Adipocyte (in vitro differentiated cells): Measurements from ENCODE around the gene COL13A1.

Experiments
- DNase-seq: peaks from one replicate; pipeline ENCODE4 v3.0.0-alpha.2; 2015; ENCODE audit warnings: low read depth
- H3K27me3 ChIP-seq: replicated peaks from 2 replicates; pipeline ENCODE4 v1.7.0; 2013; ENCODE audit warnings: mild to moderate bottlenecking, low read length, moderate library complexity; ENCODE audit not compliant: control insufficient read depth, insufficient read depth
- H3K36me3 ChIP-seq: 2 replicates; pipeline ENCODE4 v1.7.0; 2013; ENCODE audit warnings: low read length, mild to moderate bottlenecking, moderate library complexity; ENCODE audit not compliant: control insufficient read depth, insufficient read depth, severe bottlenecking
- H3K4me1 ChIP-seq: 2 replicates; pipeline ENCODE4 v1.7.0; 2013; ENCODE audit warnings: mild to moderate bottlenecking, low read length, moderate library complexity; ENCODE audit not compliant: control insufficient read depth, insufficient read depth
- H3K4me3 ChIP-seq: 2 replicates; pipeline ENCODE4 v1.7.0; 2013; ENCODE audit warnings: mild to moderate bottlenecking, low read length, moderate library complexity
- H3K9ac ChIP-seq: 2 replicates; pipeline ENCODE4 v1.7.0; 2013; ENCODE audit warnings: mild to moderate bottlenecking, low read length, moderate library complexity
- H3K9me3 ChIP-seq: 2 replicates; pipeline ENCODE4 v1.7.0; 2013; ENCODE audit warnings: mild to moderate bottlenecking, low read length, moderate library complexity; ENCODE audit not compliant: control insufficient read depth

COL13A1 gene

DNA sequence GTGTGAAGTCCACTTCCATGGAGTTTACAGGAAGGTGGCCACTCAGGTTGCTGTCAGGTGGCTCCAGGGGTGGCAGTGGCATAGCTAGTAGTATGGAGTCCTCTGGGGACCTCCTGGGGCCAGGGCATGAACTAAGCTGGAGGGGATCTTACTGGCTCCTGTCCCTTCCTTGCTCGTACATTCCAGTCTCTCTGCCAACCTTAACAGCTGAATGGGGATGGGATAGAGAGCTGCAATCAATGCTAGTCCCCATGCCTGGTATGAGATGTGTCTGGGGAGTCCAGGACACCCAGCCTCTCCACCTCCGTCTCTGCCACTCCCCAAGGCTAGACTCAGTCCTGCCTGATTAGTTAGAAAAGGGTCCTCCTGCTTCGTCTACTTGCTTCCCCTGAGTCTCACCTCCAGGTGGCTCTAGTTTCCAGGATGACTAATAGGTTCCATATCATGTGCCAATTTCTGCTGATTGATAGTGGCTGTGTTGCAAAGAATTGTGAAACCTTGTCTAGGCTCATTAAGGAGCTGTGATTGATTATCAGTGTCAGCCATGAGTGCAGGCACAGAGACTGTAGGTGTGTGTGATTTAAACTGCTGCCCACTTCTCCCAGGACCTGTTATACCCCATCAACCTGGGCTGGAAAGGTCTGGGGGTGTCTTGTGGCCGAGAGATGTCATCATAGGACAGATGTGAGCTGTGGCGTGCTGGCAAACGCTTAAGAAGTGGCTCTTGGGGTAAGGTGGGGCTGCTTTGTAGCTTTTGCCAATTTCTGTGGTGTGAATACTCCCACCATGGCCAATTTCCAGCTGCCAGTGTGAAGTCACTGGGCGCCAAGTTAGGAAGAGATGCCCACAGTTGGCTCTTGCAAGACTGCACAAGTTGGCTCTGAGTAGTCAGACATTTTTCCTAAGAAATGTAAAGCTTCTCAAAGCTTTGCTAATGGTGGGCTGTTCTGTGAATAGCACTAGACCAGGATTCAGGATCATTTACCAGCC is 59.8 kb downstream of the COL13A1 start:
- Histone ChIP-seq H3K9me3 (no peaks in the 10 kb centered on the region), H3K27me3 (no peaks in the 10 kb centered on the region), H3K4me1 (peaks cover 20% of the 10 kb centered on the region), H3K36me3 (no peaks in the 10 kb centered on the region), H3K9ac (no peak overlapping the region), H3K4me3 (no peak overlapping the region)
- DNase-seq: peak; percentile 76

GRCh38 chr10:69862882-69863530 is 61.3 kb downstream of the COL13A1 start:
- Histone ChIP-seq H3K36me3 (no peaks in the 10 kb centered on the region), H3K9ac (no peak overlapping the region), H3K9me3 (no peaks in the 10 kb centered on the region), H3K4me1 (peaks cover 29% of the 10 kb centered on the region), H3K27me3 (no peaks in the 10 kb centered on the region), H3K4me3 (no peak overlapping the region)
- DNase-seq: no peak

DNA sequence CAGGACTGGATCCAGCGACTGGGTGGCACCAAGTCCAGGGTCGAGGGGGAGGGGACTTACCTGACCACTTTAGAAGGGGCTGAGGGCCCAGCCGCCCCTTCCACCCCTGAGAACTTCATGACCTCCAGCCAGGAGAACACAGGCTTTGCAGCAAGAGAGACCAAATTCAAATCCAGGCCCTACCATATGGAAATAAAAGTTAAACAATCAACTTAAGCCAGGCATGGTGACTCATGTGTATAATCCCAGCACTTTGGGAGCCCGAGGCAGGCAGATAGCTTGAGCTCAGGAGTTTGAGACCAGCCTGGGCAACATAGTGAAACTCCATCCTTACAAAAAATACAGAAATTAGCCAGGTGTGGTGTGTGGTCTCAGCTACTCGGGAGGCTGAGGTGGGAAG is 61.9 kb downstream of the COL13A1 start:
- Histone ChIP-seq H3K9me3 (no peaks in the 10 kb centered on the region), H3K4me3 (no peak overlapping the region), H3K9ac (no peak overlapping the region), H3K4me1 (peaks cover 29% of the 10 kb centered on the region), H3K27me3 (no peaks in the 10 kb centered on the region), H3K36me3 (no peaks in the 10 kb centered on the region)
- peak; percentile 51 for DNase-seq

- Histone ChIP-seq H3K4me3 (no peak overlapping the region), H3K9ac (no peak overlapping the region), H3K36me3 (no peaks in the 10 kb centered on the region), H3K9me3 (no peaks in the 10 kb centered on the region), H3K4me1 (peaks cover 33% of the 10 kb centered on the region), H3K27me3 (no peaks in the 10 kb centered on the region)
- DNase-seq: peak; percentile 61
These were observed 62.6 kb downstream of the COL13A1 start for GRCh38 chr10:69864321-69864720.

GRCh38 chr10:69865450-69865849 is 63.7 kb downstream of the COL13A1 start:
- DNase-seq: no peak
- Histone ChIP-seq H3K9me3 (no peaks in the 10 kb centered on the region), H3K4me3 (no peak overlapping the region), H3K9ac (no peak overlapping the region), H3K36me3 (no peaks in the 10 kb centered on the region), H3K4me1 (peaks cover 37% of the 10 kb centered on the region), H3K27me3 (no peaks in the 10 kb centered on the region)

DNA sequence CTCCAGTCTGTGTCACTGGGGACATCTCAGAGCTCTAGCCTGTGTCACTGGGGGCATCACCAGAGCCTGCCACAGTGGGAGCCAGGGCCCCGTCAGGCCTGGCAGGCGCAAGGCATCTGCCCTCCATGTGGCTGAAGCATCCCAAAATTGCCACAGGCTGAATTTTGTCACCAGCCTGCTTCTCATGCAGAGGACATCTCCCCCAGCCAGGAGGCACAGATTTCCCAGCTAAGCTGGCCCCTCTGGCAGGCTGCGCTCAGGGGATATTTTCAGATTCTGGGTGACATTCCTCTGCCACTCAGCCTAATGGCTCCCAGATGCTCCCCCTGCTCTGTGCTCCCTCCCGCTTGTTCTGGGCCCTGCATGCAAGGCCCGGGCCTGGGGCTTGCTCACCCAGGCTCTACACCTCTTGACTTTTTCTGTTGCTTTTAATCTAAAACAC is 64.6 kb downstream of the COL13A1 start:
- DNase-seq: peak; percentile 66
- Histone ChIP-seq H3K9ac (peak overlapping the region; percentile 78), H3K27me3 (no peaks in the 10 kb centered on the region), H3K4me3 (peak overlapping the region; percentile 66), H3K9me3 (no peaks in the 10 kb centered on the region), H3K4me1 (peaks cover 35% of the 10 kb centered on the region), H3K36me3 (no peaks in the 10 kb centered on the region)

DNA sequence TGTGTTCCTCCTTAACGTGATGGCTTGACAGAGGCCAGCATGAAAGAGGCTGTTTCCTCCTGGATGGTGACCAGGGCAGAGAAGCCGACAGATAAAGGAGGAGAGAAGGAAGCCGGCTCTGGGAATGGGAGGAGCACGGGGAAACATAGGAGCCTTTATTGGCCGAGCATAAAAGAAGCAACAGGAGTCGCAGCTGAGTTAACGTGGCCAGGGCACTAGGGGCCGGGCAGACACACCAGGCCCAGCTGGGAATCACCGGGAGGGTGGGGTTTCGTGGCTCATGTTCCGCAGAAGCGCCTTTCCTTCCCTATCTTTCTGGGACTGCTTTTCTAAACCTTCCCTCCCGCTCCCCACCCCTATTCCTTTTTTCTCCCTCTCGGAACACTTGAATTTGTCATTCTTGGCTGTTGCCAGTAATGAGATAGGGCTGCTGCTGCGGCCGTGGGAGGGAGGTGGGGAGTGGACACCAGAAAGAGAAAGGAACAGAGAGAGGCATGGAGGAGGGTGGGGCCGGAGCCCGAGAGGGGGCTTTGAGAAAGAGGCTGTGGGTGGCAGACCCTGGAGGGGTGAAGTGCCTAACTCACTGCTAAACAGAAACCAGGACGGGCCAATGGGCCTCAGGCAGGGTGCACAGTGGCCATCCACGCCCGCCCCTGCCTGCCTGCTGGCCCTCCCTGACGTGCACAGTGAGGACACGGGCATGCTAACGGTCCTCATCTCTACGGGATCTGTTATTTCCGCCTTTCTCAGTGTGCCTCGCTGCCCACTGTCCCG is 65.2 kb downstream of the COL13A1 start:
- peak; percentile 81 for DNase-seq
- peak overlapping the region; percentile 66 for H3K4me3 ChIP-seq
- peak overlapping the region; percentile 78 for H3K9ac ChIP-seq
- no peaks in the 10 kb centered on the region for H3K27me3 ChIP-seq
- no peaks in the 10 kb centered on the region for H3K36me3 ChIP-seq
- H3K9me3 ChIP-seq: no peaks in the 10 kb centered on the region
- peaks cover 30% of the 10 kb centered on the region for H3K4me1 ChIP-seq

DNA sequence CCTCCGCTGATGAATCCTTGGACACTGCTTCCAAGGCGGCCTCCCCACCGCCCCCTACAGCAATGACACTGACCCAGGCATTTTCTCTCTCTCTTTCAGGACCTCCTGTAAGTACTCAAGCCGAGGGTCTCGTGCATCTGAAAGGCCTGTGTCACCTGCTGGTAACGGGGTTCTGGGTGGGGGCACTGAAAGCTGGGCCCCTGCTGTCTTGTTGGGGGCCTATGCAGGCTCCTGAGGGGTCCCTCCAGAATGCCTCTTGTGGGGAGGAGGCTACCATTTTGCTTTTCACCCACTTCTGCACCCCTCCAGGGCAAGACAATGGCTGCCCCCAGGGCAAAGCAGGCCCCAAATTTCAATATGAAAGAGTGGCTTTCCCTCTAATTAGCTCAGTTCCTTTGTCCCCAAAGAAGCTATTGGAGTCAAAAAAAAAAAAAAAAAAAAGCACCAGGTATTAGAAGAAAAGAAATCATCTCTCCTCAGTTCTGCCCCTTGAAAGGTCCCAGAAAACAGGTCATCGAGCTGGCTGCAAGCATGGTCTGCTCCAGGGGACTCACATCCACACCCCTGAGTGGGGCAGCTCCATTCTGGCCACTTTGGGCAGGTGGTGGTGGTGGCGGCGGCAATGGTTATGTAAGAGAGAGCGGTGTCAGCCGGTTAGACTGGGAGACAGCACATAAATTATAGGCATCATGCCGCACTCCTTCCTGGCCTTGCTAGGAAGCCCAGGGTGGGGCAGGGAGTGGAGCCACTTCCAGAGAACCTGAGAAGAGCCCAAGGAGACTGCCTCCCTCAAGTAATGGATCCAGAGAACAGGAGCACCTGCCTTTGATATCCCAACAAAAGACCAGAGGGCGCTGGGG is 66.2 kb downstream of the COL13A1 start:
- no peaks in the 10 kb centered on the region for H3K36me3 ChIP-seq
- peaks cover 27% of the 10 kb centered on the region for H3K4me1 ChIP-seq
- no peak overlapping the region for H3K9ac ChIP-seq
- no peak overlapping the region for H3K4me3 ChIP-seq
- no peak for DNase-seq
- H3K9me3 ChIP-seq: no peaks in the 10 kb centered on the region
- no peaks in the 10 kb centered on the region for H3K27me3 ChIP-seq

DNA sequence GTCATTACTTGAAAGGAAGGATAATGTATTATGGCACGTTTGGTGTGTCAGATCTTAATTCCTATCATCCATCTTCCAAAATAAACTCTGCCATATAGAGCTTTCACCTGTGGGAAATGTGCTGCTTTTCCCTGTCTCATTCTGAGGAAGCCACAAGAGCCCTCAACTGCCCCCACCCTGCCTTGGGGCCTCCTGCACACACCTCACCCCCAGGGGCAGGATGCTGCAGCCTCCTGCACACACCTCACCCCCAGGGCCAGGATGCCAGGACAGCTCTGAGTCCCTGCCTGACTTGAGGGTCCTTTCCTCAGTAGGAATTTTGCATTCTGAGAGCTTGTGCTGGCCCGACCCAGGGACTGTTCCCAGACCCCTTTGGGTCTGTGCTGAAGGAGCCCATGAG is 67.1 kb downstream of the COL13A1 start:
- no peaks in the 10 kb centered on the region for H3K9me3 ChIP-seq
- H3K36me3 ChIP-seq: no peaks in the 10 kb centered on the region
- H3K27me3 ChIP-seq: no peaks in the 10 kb centered on the region
- DNase-seq: no peak
- H3K9ac ChIP-seq: no peak overlapping the region
- no peak overlapping the region for H3K4me3 ChIP-seq
- H3K4me1 ChIP-seq: peaks cover 27% of the 10 kb centered on the region

DNA sequence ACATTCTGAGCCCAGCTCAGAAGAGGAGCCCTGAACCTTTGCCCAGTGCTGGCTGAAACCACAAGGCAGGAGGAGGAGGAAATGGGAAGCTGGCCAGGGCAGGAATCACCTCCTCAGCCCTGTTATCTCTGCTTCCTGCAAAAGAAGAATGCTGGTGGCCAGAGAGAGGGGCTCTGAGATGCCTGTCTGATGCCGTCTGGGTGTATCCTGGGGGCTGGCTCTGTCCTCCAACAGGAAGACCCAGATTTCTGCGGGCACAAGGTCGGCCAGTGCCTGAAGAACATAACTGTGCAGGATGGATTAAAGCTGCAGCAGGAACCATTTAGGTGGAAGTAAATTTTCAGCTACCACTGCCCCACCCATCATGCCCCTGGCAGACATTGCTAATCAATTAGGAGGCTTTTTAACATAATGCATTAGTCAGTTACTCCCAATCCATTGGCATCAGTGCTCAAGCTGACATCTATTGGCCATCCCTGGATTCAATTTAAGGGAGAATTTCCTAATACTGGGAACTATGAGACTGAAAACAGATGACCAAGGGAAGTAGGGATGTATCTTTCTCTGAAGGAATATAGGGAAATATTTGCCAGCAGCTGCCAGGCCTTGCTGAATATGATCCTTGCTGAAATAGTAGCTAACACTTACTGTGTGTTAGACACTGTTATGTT is 67.7 kb downstream of the COL13A1 start:
- Histone ChIP-seq H3K27me3 (no peaks in the 10 kb centered on the region), H3K9ac (no peak overlapping the region), H3K9me3 (no peaks in the 10 kb centered on the region), H3K4me1 (peaks cover 30% of the 10 kb centered on the region), H3K36me3 (no peaks in the 10 kb centered on the region), H3K4me3 (no peak overlapping the region)
- peak; percentile 76 for DNase-seq
